RWPE2 (cell line): Measurements from ENCODE around the gene MRPS2.
A peak's percentile ranks its signal among the peaks of the same experiment; 100 is the strongest.
"Not testable (repeated sequence)": the region's sequence is repeated elsewhere in the genome, so short reads cannot be mapped to it uniquely, and the experiment has no call there.

Source experiments
- ATAC-seq: fragments of 200-7000 bp; cut with Tn5 transposase; 3 replicates; pipeline ENCODE4 v1.9.1; 2021; ENCODE audit warnings: low read depth
- DNase-seq: peaks from one replicate; pipeline ENCODE4 v3.0.0-alpha.2; 2020; ENCODE audit warnings: low spot score
- H3K27ac ChIP-seq: fragments of 450-650 bp; 2 replicates; pipeline ENCODE4 v1.5.1; 2017; ENCODE audit warnings: mild to moderate bottlenecking; ENCODE audit not compliant: poor library complexity, severe bottlenecking
- H3K27me3 ChIP-seq: fragments of 250-450 bp; sonication (Bioruptor Pico); 2 replicates; pipeline ENCODE4 v1.5.1; 2021; ENCODE audit warnings: mild to moderate bottlenecking, moderate library complexity; ENCODE audit not compliant: insufficient read depth, poor library complexity, severe bottlenecking
- H3K36me3 ChIP-seq: fragments of 250-450 bp; sonication (Bioruptor Pico); 2 replicates; pipeline ENCODE4 v1.5.1; 2020; ENCODE audit warnings: low read depth, mild to moderate bottlenecking, moderate library complexity
- H3K4me1 ChIP-seq: fragments of 250-450 bp; sonication (Bioruptor Pico); 2 replicates; pipeline ENCODE4 v1.5.1; 2021; ENCODE audit warnings: mild to moderate bottlenecking, moderate library complexity; ENCODE audit not compliant: insufficient read depth, poor library complexity, severe bottlenecking
- H3K4me3 ChIP-seq: fragments of 250-450 bp; sonication (Bioruptor Pico); 2 replicates; pipeline ENCODE4 v1.5.1; 2021; ENCODE audit warnings: mild to moderate bottlenecking, moderate library complexity; ENCODE audit not compliant: severe bottlenecking
- H3K9me3 ChIP-seq: fragments of 250-450 bp; sonication (Bioruptor Pico); 2 replicates; pipeline ENCODE4 v1.5.1; 2021; ENCODE audit warnings: mild to moderate bottlenecking, moderate library complexity; ENCODE audit not compliant: severe bottlenecking
- CTCF ChIP-seq: fragments of 450-650 bp; IDR thresholded peaks from one replicate; pipeline ENCODE4 v1.5.1; 2017; ENCODE audit warnings: mild to moderate bottlenecking, moderate library complexity; ENCODE audit not compliant: poor library complexity, severe bottlenecking

MRPS2 gene

GRCh38 chr9:135533674-135534073 is 33.2 kb downstream of the MRPS2 start:
- no peak overlapping the region for H3K4me3 ChIP-seq

GRCh38 chr9:135534192-135534711 is 33.8 kb downstream of the MRPS2 start:
- not testable (repeated sequence) for DNase-seq, H3K9me3 ChIP-seq, H3K4me1 ChIP-seq, H3K36me3 ChIP-seq, H3K27ac ChIP-seq, H3K4me3 ChIP-seq, ATAC-seq
- H3K27me3 ChIP-seq = peaks cover 27% of the 10 kb centered on the region

More at GRCh38 chr9:135533674-135534073, 33.2 kb downstream of the MRPS2 start:
- DNase-seq (no peak), ATAC-seq (no peak)
- Histone ChIP-seq H3K27ac (no peak overlapping the region), H3K27me3 (peaks cover 27% of the 10 kb centered on the region), H3K36me3 (no peaks in the 10 kb centered on the region), H3K9me3 (no peaks in the 10 kb centered on the region), H3K4me1 (no peaks in the 10 kb centered on the region)
- no peak for TF ChIP-seq CTCF

GRCh38 chr9:135534826-135535225 is 34.3 kb downstream of the MRPS2 start:
- peaks cover 27% of the 10 kb centered on the region for H3K27me3 ChIP-seq
- H3K36me3 ChIP-seq, H3K27ac ChIP-seq, ATAC-seq, H3K4me3 ChIP-seq, DNase-seq, H3K4me1 ChIP-seq, H3K9me3 ChIP-seq: not testable (repeated sequence)

- not testable (repeated sequence) for H3K4me1 ChIP-seq, H3K4me3 ChIP-seq, ATAC-seq, H3K27ac ChIP-seq, H3K36me3 ChIP-seq, H3K9me3 ChIP-seq
- DNase-seq = peak; percentile 16
- peaks cover 30% of the 10 kb centered on the region for H3K27me3 ChIP-seq
Observed at GRCh38 chr9:135535631-135536030, 35.1 kb downstream of the MRPS2 start.

- no peaks in the 10 kb centered on the region for H3K36me3 ChIP-seq
- no peak for TF ChIP-seq CTCF
- H3K4me3 ChIP-seq = no peak overlapping the region
- H3K4me1 ChIP-seq = no peaks in the 10 kb centered on the region
- H3K9me3 ChIP-seq = no peaks in the 10 kb centered on the region
- ATAC-seq (no peak), DNase-seq (peak; percentile 17)
- H3K27ac ChIP-seq = no peak overlapping the region
- H3K27me3 ChIP-seq = peaks cover 27% of the 10 kb centered on the region
Observed at GRCh38 chr9:135536216-135536615, 35.7 kb downstream of the MRPS2 start.

GRCh38 chr9:135543262-135543894 is 42.9 kb downstream of the MRPS2 start:
- H3K36me3 ChIP-seq, H3K27ac ChIP-seq, H3K27me3 ChIP-seq, H3K4me3 ChIP-seq, H3K4me1 ChIP-seq, H3K9me3 ChIP-seq: not testable (repeated sequence)
- DNase-seq (peak; percentile 15), ATAC-seq (peak; percentile 63; the same call in 2 of the 3 replicates)
